Midbrain (tissue), 1 donor: Measurements from ENCODE around the gene ITIH6.

ENCODE experiments used
- DNase-seq: peaks from one replicate; lab custom pipeline; 2025; lab: John Stamatoyannopoulos, UW

The ITIH6 gene

DNA sequence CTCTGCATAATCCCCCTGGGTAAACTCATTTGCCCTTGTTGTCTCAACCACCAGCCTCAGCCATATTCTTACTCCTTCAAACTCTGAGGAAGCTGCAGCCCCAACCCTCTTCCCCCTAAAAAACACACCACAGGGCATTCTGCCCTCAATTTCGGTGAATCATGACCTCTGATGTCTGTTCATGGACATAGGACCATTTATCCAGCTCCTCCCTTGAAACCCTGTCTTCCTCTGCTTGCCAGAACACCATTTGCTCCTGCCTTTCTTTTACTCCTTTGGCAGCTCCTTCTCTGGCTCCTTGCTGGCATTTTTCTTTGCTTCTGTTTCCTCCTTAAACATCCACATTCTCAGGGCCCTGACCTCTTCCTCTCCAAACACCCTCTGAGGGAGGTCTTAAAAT, 87.1 kb downstream of the ITIH6 start:
- no peak for DNase-seq

GRCh38 chrX:54708404-54708803, 89.7 kb downstream of the ITIH6 start:
- DNase-seq: no peak
